Measurements from ENCODE around the gene TMEM259.

TMEM259 gene

GRCh38 chr19:998064-998463 lies 22.9 kb downstream of the TMEM259 start:
- H3K27ac ChIP-seq (ENCODE audit: low read length, poor library complexity, severe bottlenecking), result no peak overlapping the region
- H3K79me1 ChIP-seq (replicated peaks; ENCODE audit: low read length, poor library complexity, severe bottlenecking), result peaks cover 3% of the 10 kb centered on the region
- H3K27me3 ChIP-seq (ENCODE audit: control insufficient read depth in 1 of 2, insufficient read depth in 1 of 2, low read length in 2 of 2), result peaks cover 45 to 62% of the 10 kb centered on the region in 2 experiments
- 62% methylated on average over 6 of the region's 6 CpGs for WGBS
- no peak overlapping the region for H3K14ac ChIP-seq (ENCODE audit: low read length in 2 of 2)
- H4K91ac ChIP-seq (ENCODE audit: low read length), result no peak overlapping the region
- H3K18ac ChIP-seq (ENCODE audit: low read depth in 1 of 2, low read length in 2 of 2), result no peak overlapping the region
- H2AFZ ChIP-seq (ENCODE audit: low read depth, low read length), result no peak overlapping the region
- DNase-seq, result no peak
- no peak overlapping the region for H3K23ac ChIP-seq (ENCODE audit: low read length in 2 of 2)
- H2BK15ac ChIP-seq (ENCODE audit: low read depth, poor library complexity, severe bottlenecking), result no peak overlapping the region
- no peak overlapping the region for H2BK5ac ChIP-seq (ENCODE audit: low read depth, low read length, poor library complexity, severe bottlenecking)
- no peak overlapping the region for H3K9ac ChIP-seq (ENCODE audit: low read length)
- H3K4ac ChIP-seq (ENCODE audit: low read depth in 1 of 2, low read length in 2 of 2), result no peak overlapping the region
- H2BK120ac ChIP-seq (ENCODE audit: low read depth, low read length), result no peak overlapping the region
- no peak overlapping the region for H2BK12ac ChIP-seq (ENCODE audit: low read length in 2 of 2)
- no peak overlapping the region for H4K8ac ChIP-seq (ENCODE audit: low read length)
- no peak overlapping the region for H2AK5ac ChIP-seq (ENCODE audit: low read length, severe bottlenecking)
- H3K4me1 ChIP-seq (ENCODE audit: control insufficient read depth, insufficient read depth, low read depth, low read length), result peaks cover 33% of the 10 kb centered on the region
- H3K4me3 ChIP-seq (ENCODE audit: insufficient read depth in 1 of 2, low read depth in 1 of 2, low read length in 2 of 2), result no peak overlapping the region
- H3K9me3 ChIP-seq (ENCODE audit: control insufficient read depth, low read length), result no peaks in the 10 kb centered on the region
- peaks cover 0 to 29% of the 10 kb centered on the region in 2 experiments for H3K36me3 ChIP-seq (ENCODE audit: control insufficient read depth in 1 of 2, insufficient read depth in 2 of 2, low read depth in 1 of 2, low read length in 2 of 2)
- no peak overlapping the region for H3K4me2 ChIP-seq (ENCODE audit: low read length, poor library complexity, severe bottlenecking)

GRCh38 chr19:996051-996838 lies 24.7 kb downstream of the TMEM259 start:
- 33% methylated on average over 64 of the region's 64 CpGs for whole genome bisulfite sequencing
- Histone ChIP-seq H3K36me3 (ENCODE audit: control insufficient read depth in 1 of 2, insufficient read depth in 2 of 2, low read depth in 1 of 2, low read length in 2 of 2) (peaks cover 0 to 43% of the 10 kb centered on the region in 2 experiments), H3K9me3 (ENCODE audit: control insufficient read depth, low read length) (no peaks in the 10 kb centered on the region)

GRCh38 chr19:995051-995827 lies 25.7 kb downstream of the TMEM259 start:
- Histone ChIP-seq H3K36me3 (ENCODE audit: control insufficient read depth in 1 of 2, insufficient read depth in 2 of 2, low read depth in 1 of 2, low read length in 2 of 2) (peaks cover 9 to 53% of the 10 kb centered on the region in 2 experiments), H2BK5ac (ENCODE audit: low read depth, low read length, poor library complexity, severe bottlenecking) (no peak overlapping the region), H3K4me1 (ENCODE audit: control insufficient read depth, insufficient read depth, low read depth, low read length) (peaks cover 41% of the 10 kb centered on the region), H2BK15ac (ENCODE audit: low read depth, poor library complexity, severe bottlenecking) (no peak overlapping the region), H3K18ac (ENCODE audit: low read depth in 1 of 2, low read length in 2 of 2) (no peak overlapping the region), H3K14ac (ENCODE audit: low read length in 2 of 2) (no peak overlapping the region), H4K8ac (ENCODE audit: low read length) (no peak overlapping the region), H3K23ac (ENCODE audit: low read length in 2 of 2) (no peak overlapping the region), H3K27me3 (ENCODE audit: control insufficient read depth in 1 of 2, insufficient read depth in 1 of 2, low read length in 2 of 2) (peaks cover 34 to 43% of the 10 kb centered on the region in 2 experiments), H3K4me3 (ENCODE audit: insufficient read depth in 1 of 2, low read depth in 1 of 2, low read length in 2 of 2) (no peak overlapping the region), H2BK12ac (ENCODE audit: low read length in 2 of 2) (no peak overlapping the region), H3K4ac (ENCODE audit: low read depth in 1 of 2, low read length in 2 of 2) (no peak overlapping the region), H3K9me3 (ENCODE audit: control insufficient read depth, low read length) (no peaks in the 10 kb centered on the region), H2AK5ac (ENCODE audit: low read length, severe bottlenecking) (no peak overlapping the region), H2BK120ac (ENCODE audit: low read depth, low read length) (no peak overlapping the region), H3K27ac (ENCODE audit: low read length, poor library complexity, severe bottlenecking) (no peak overlapping the region), H3K4me2 (ENCODE audit: low read length, poor library complexity, severe bottlenecking) (no peak overlapping the region), H4K91ac (ENCODE audit: low read length) (no peak overlapping the region), H3K79me1 (replicated peaks; ENCODE audit: low read length, poor library complexity, severe bottlenecking) (peaks cover 3% of the 10 kb centered on the region), H3K9ac (ENCODE audit: low read length) (no peak overlapping the region), H2AFZ (ENCODE audit: low read depth, low read length) (no peak overlapping the region)
- 89% methylated on average over 24 of the region's 26 CpGs for WGBS
- DNase-seq, result no peak

More at GRCh38 chr19:996051-996838, 24.7 kb downstream of the TMEM259 start:
- peak overlapping the region; percentile 29 to 53 for H3K4me3 ChIP-seq (ENCODE audit: insufficient read depth in 1 of 2, low read depth in 1 of 2, low read length in 2 of 2)
- no peak overlapping the region for H3K23ac ChIP-seq (ENCODE audit: low read length in 2 of 2)
- peaks cover 3% of the 10 kb centered on the region for H3K79me1 ChIP-seq (replicated peaks; ENCODE audit: low read length, poor library complexity, severe bottlenecking)
- no peak overlapping the region for H2AFZ ChIP-seq (ENCODE audit: low read depth, low read length)
- H3K14ac ChIP-seq (ENCODE audit: low read length in 2 of 2), result peak overlapping the region in 1 of 2 experiments; percentile 89
- H4K8ac ChIP-seq (ENCODE audit: low read length), result peak overlapping the region; percentile 32
- peak; percentile 62 for DNase-seq
- H3K27me3 ChIP-seq (ENCODE audit: control insufficient read depth in 1 of 2, insufficient read depth in 1 of 2, low read length in 2 of 2), result peaks cover 39 to 48% of the 10 kb centered on the region in 2 experiments
- H2BK5ac ChIP-seq (ENCODE audit: low read depth, low read length, poor library complexity, severe bottlenecking), result no peak overlapping the region
- no peak overlapping the region for H4K91ac ChIP-seq (ENCODE audit: low read length)
- no peak overlapping the region for H3K4ac ChIP-seq (ENCODE audit: low read depth in 1 of 2, low read length in 2 of 2)
- H2BK12ac ChIP-seq (ENCODE audit: low read length in 2 of 2), result no peak overlapping the region
- H3K27ac ChIP-seq (ENCODE audit: low read length, poor library complexity, severe bottlenecking), result no peak overlapping the region
- peaks cover 37% of the 10 kb centered on the region for H3K4me1 ChIP-seq (ENCODE audit: control insufficient read depth, insufficient read depth, low read depth, low read length)
- peak overlapping the region; percentile 68 for H2BK15ac ChIP-seq (ENCODE audit: low read depth, poor library complexity, severe bottlenecking)
- H3K18ac ChIP-seq (ENCODE audit: low read depth in 1 of 2, low read length in 2 of 2), result peak overlapping the region in 1 of 2 experiments; percentile 11
- H3K4me2 ChIP-seq (ENCODE audit: low read length, poor library complexity, severe bottlenecking), result peak overlapping the region; percentile 41
- H2BK120ac ChIP-seq (ENCODE audit: low read depth, low read length), result no peak overlapping the region
- no peak overlapping the region for H2AK5ac ChIP-seq (ENCODE audit: low read length, severe bottlenecking)
- H3K9ac ChIP-seq (ENCODE audit: low read length), result peak overlapping the region; percentile 55

- Histone ChIP-seq H2BK5ac (ENCODE audit: low read depth, low read length, poor library complexity, severe bottlenecking) (no peak overlapping the region), H2BK120ac (ENCODE audit: low read depth, low read length) (no peak overlapping the region), H4K91ac (ENCODE audit: low read length) (no peak overlapping the region), H3K23ac (ENCODE audit: low read length in 2 of 2) (no peak overlapping the region), H2AK5ac (ENCODE audit: low read length, severe bottlenecking) (no peak overlapping the region), H3K14ac (ENCODE audit: low read length in 2 of 2) (no peak overlapping the region), H2BK15ac (ENCODE audit: low read depth, poor library complexity, severe bottlenecking) (no peak overlapping the region), H2BK12ac (ENCODE audit: low read length in 2 of 2) (no peak overlapping the region), H2AFZ (ENCODE audit: low read depth, low read length) (no peak overlapping the region), H3K4ac (ENCODE audit: low read depth in 1 of 2, low read length in 2 of 2) (no peak overlapping the region), H3K79me1 (replicated peaks; ENCODE audit: low read length, poor library complexity, severe bottlenecking) (peaks cover 3% of the 10 kb centered on the region), H4K8ac (ENCODE audit: low read length) (no peak overlapping the region), H3K9ac (ENCODE audit: low read length) (no peak overlapping the region), H3K27me3 (ENCODE audit: control insufficient read depth in 1 of 2, insufficient read depth in 1 of 2, low read length in 2 of 2) (peaks cover 33 to 42% of the 10 kb centered on the region in 2 experiments), H3K4me3 (ENCODE audit: insufficient read depth in 1 of 2, low read depth in 1 of 2, low read length in 2 of 2) (no peak overlapping the region), H3K4me1 (ENCODE audit: control insufficient read depth, insufficient read depth, low read depth, low read length) (peaks cover 46% of the 10 kb centered on the region), H3K4me2 (ENCODE audit: low read length, poor library complexity, severe bottlenecking) (no peak overlapping the region), H3K18ac (ENCODE audit: low read depth in 1 of 2, low read length in 2 of 2) (no peak overlapping the region), H3K36me3 (ENCODE audit: control insufficient read depth in 1 of 2, insufficient read depth in 2 of 2, low read depth in 1 of 2, low read length in 2 of 2) (peaks cover 10 to 60% of the 10 kb centered on the region in 2 experiments), H3K9me3 (ENCODE audit: control insufficient read depth, low read length) (no peaks in the 10 kb centered on the region), H3K27ac (ENCODE audit: low read length, poor library complexity, severe bottlenecking) (no peak overlapping the region)
- DNase-seq, result no peak
- 98% methylated on average over 18 of the region's 18 CpGs for WGBS
Observed at GRCh38 chr19:994516-994915, 26.4 kb downstream of the TMEM259 start.

All from mesenchymal stem cell (in vitro differentiated cells and primary cell).